A673 (cell line): ENCODE results near the gene SLIT3.

Experiments used
- EZH2 ChIP-seq: fragments of 200-600 bp; sonication (generic); IDR thresholded peaks from 2 replicates; pipeline ENCODE4 v1.6.1; 2017; ENCODE audit warnings: borderline replicate concordance, low read depth, mild to moderate bottlenecking, mixed read lengths, antibody characterized with exemption, low read length; ENCODE audit not compliant: poor library complexity, severe bottlenecking
- TF ChIP-seq, protein P1 (sequence below): fragments of 300-800, 200-600 bp; sonication (generic); conservative IDR thresholded peaks from 2 replicates; pipeline ENCODE4 v1.5.1; 2017; ENCODE audit warnings: low read depth, mild to moderate bottlenecking, antibody characterized with exemption, low read length, moderate library complexity, mixed read lengths

DNA sequence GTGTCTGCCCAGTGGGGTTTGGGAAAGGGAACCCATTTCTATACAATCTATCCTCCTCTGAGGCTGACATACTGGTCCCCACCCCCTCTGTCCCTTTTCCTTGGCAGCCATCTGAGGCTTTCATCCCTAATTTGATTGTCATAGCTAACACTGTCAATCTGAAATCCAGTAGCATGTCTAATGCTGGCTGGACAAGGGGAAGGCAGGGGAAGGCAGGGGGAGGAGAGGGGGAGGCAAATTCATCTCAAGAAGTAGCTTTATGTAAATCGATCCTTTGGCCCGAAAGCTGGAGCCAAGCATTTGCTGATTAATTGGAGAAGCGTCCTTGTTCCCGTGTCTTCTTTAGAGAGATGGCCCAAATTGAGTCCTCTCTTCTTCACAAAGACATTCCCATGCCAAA lies 407.7 kb downstream of the SLIT3 start:
- no peak for TF ChIP-seq EZH2
- TF ChIP-seq, protein P1, sequence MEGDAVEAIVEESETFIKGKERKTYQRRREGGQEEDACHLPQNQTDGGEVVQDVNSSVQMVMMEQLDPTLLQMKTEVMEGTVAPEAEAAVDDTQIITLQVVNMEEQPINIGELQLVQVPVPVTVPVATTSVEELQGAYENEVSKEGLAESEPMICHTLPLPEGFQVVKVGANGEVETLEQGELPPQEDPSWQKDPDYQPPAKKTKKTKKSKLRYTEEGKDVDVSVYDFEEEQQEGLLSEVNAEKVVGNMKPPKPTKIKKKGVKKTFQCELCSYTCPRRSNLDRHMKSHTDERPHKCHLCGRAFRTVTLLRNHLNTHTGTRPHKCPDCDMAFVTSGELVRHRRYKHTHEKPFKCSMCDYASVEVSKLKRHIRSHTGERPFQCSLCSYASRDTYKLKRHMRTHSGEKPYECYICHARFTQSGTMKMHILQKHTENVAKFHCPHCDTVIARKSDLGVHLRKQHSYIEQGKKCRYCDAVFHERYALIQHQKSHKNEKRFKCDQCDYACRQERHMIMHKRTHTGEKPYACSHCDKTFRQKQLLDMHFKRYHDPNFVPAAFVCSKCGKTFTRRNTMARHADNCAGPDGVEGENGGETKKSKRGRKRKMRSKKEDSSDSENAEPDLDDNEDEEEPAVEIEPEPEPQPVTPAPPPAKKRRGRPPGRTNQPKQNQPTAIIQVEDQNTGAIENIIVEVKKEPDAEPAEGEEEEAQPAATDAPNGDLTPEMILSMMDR: no peak
